ENCODE results near the gene FCHSD2. TPM values are rescaled to one million over a fixed set of nuclear protein-coding genes. Genes with fewer than 3 reads are reported as not detected.

The FCHSD2 gene
- total and polyA plus RNA-seq, 2 of the 8 experiments (the other 6 are each of a cell fraction or from before 2014, with no cell fraction given): 4.1 to 7.8 TPM

DNA sequence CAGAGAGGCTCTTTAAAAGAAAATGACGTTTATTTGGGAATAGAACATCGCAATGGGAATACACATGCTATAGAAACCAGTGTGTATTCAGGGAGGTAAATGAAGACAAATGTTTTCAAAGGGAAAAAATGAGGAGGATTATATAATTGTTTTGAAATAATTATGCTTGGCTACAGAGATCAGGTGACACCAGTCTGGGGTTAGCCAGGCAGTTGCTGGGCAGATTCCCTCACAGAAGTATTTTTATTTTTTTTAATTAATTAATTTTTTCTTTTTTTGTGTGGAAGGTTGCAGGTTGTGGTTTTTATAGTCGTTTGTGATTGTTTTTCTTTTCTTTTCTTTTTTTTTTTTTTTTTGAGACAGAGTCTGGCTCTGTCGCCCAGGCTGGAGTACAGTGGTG, 342.7 kb downstream of the FCHSD2 start:
- Histone ChIP-seq H3K9me3 (ENCODE audit: insufficient read depth in 2 of 2, low read depth in 1 of 2, low read length in 1 of 2) (no peaks in the 10 kb centered on the region), H3K36me3 (ENCODE audit: control insufficient read depth in 2 of 4, insufficient read depth in 4 of 4, low read length in 3 of 4) (no peaks in the 10 kb centered on the region), H3K14ac (ENCODE audit: insufficient read length) (no peak overlapping the region), H3K79me2 (ENCODE audit: control insufficient read depth in 1 of 2, insufficient read depth in 2 of 2, low read length in 2 of 2) (no peaks in the 10 kb centered on the region), H4K8ac (ENCODE audit: extremely low read depth, insufficient read depth, low read length) (no peak overlapping the region), H3K4ac (replicated peaks; ENCODE audit: insufficient read length, low read depth, low read length) (no peak overlapping the region), H3K9ac (replicated peaks in 1 of 4; ENCODE audit: extremely low read depth in 1 of 4, low read depth in 3 of 4, low read length in 3 of 4) (no peak overlapping the region), H4K20me1 (replicated peaks in 1 of 2; ENCODE audit: control insufficient read depth in 1 of 2, insufficient read depth in 2 of 2, low read length in 2 of 2) (no peaks in the 10 kb centered on the region), H4K91ac (replicated peaks; ENCODE audit: insufficient read length, low read length) (no peak overlapping the region), H3K18ac (ENCODE audit: extremely low read depth, low read length) (no peak overlapping the region), H2BK15ac (ENCODE audit: low read length) (no peak overlapping the region), H3K56ac (replicated peaks; ENCODE audit: insufficient read length, low read depth, low read length) (no peak overlapping the region), H3K79me1 (ENCODE audit: low read depth, low read length) (no peaks in the 10 kb centered on the region), H2BK120ac (replicated peaks; ENCODE audit: low read depth, low read length) (no peak overlapping the region), H3K23ac (ENCODE audit: insufficient read length) (no peak overlapping the region), H4K5ac (ENCODE audit: insufficient read length, low read depth, low read length) (no peak overlapping the region), H2BK20ac (ENCODE audit: low read length) (no peak overlapping the region), H3K27me3 (replicated peaks in 1 of 4; ENCODE audit: control insufficient read depth in 3 of 4, extremely low read depth in 1 of 4, insufficient read depth in 3 of 4, low read length in 3 of 4) (no peaks in the 10 kb centered on the region), H2AFZ (ENCODE audit: low read length) (no peak overlapping the region), H2BK5ac (ENCODE audit: low read depth, low read length) (no peak overlapping the region), H3K4me3 (ENCODE audit: extremely low read depth in 1 of 4, insufficient read depth in 2 of 4, low read depth in 3 of 4, low read length in 4 of 4) (no peak overlapping the region), H3K4me2 (ENCODE audit: insufficient read depth in 1 of 2, low read depth in 2 of 2, low read length in 2 of 2) (no peak overlapping the region; a peak in 1 of 4 replicates), H2BK12ac (ENCODE audit: low read depth, low read length) (no peak overlapping the region), H2AK5ac (ENCODE audit: low read depth, low read length) (no peak overlapping the region), H3K4me1 (replicated peaks in 1 of 4; ENCODE audit: control insufficient read depth in 3 of 4, insufficient read depth in 4 of 4, low read length in 3 of 4) (peaks cover 0 to 11% (median 3%) of the 10 kb centered on the region in 4 experiments; a peak in 3 of 7 replicates), H3K27ac (ENCODE audit: low read depth, low read length) (no peak overlapping the region), H3K23me2 (ENCODE audit: low read depth, low read length) (no peaks in the 10 kb centered on the region)
- ChIA-PET POLR2A (ENCODE audit: partially characterized antibody) (interaction anchor here (1.8 kb wide), 1 partner anchor 29 kb away, joined by 4 read pairs; no protein-coding TSS in a partner anchor), CTCF (ENCODE audit: partially characterized antibody) (interaction anchor here (1.3 to 2.4 kb wide), 2 partner anchors 12 to 15 kb away, joined by 4 to 8 read pairs; partner anchors contain the start of gene ATG16L2)
- no peak for TF ChIP-seq RAD21 (IDR thresholded peaks at IDR 0.05 in 1 of 2, conservative IDR thresholded peaks at IDR 0.05 in 1 of 2; ENCODE audit: low read depth in 2 of 2, low read length in 2 of 2)
- TF ChIP-seq RFX5 (IDR thresholded peaks at IDR 0.05; ENCODE audit: borderline replicate concordance, low read depth, low read length): peak; percentile 37; the same call in 1 of the 2 replicates
- DNase-seq (ENCODE audit: low read depth in 1 of 2, low spot score in 2 of 2) (no peak), FAIRE-seq (no peak)
- 89% methylated on average over 3 of the region's 4 CpGs; no CpG with 5 or more reads in 1 of the 2 experiments for WGBS, 2 experiments (ENCODE audit: extremely low coverage in 1 of 2, insufficient coverage in 1 of 2, insufficient read length in 1 of 2, insufficient replicate concordance in 2 of 2, low coverage in 1 of 2, low lambda C conversion rate in 2 of 2, missing lambda C conversion rate in 1 of 2)
